NCI-H1930 (cell line): ENCODE data around the gene CLASP2.
"Not testable (repeated sequence)": the region's sequence is repeated elsewhere in the genome, so short reads cannot be mapped to it uniquely, and the experiment has no call there.

Source experiments
- DNase-seq, 2 experiments: peaks; one replicate each; lab custom pipeline; 2025; lab: John Stamatoyannopoulos, UW

Gene CLASP2

GRCh38 chr3:33687406-33688010 is 30.5 kb downstream of the CLASP2 start:
- DNase-seq = no peak

- DNase-seq = no peak
Observed at GRCh38 chr3:33682770-33683169, 35.3 kb downstream of the CLASP2 start.

- no peak for DNase-seq
Observed at GRCh38 chr3:33681667-33682066, 36.4 kb downstream of the CLASP2 start.

- no peak for DNase-seq
Observed at GRCh38 chr3:33678073-33678472, 40.0 kb downstream of the CLASP2 start.

GRCh38 chr3:33673436-33673835 is 44.6 kb downstream of the CLASP2 start:
- DNase-seq = not testable (repeated sequence)

GRCh38 chr3:33668618-33669017 is 49.4 kb downstream of the CLASP2 start:
- no peak for DNase-seq

- DNase-seq = no peak
Observed at GRCh38 chr3:33665294-33665693, 52.8 kb downstream of the CLASP2 start.

- DNase-seq = no peak
Observed at GRCh38 chr3:33664195-33664594, 53.9 kb downstream of the CLASP2 start.

- no peak for DNase-seq
Observed at GRCh38 chr3:33663042-33663441, 55.0 kb downstream of the CLASP2 start.

GRCh38 chr3:33659856-33660434 is 58.1 kb downstream of the CLASP2 start:
- no peak for DNase-seq

- DNase-seq = peak; percentile 11 to 49
Observed at GRCh38 chr3:33658991-33659848, 58.8 kb downstream of the CLASP2 start.

- no peak for DNase-seq
Observed at GRCh38 chr3:33658621-33658990, 59.4 kb downstream of the CLASP2 start.

GRCh38 chr3:33658039-33658438 is 60.0 kb downstream of the CLASP2 start:
- DNase-seq = no peak

- no peak for DNase-seq
Observed at GRCh38 chr3:33652736-33653135, 65.3 kb downstream of the CLASP2 start.

GRCh38 chr3:33651101-33651500 is 67.0 kb downstream of the CLASP2 start:
- DNase-seq = not testable (repeated sequence)

- DNase-seq = no peak
Observed at GRCh38 chr3:33650495-33650894, 67.6 kb downstream of the CLASP2 start.

- DNase-seq = no peak
Observed at GRCh38 chr3:33648793-33649192, 69.3 kb downstream of the CLASP2 start.

GRCh38 chr3:33646406-33646805 is 71.6 kb downstream of the CLASP2 start:
- DNase-seq = no peak

GRCh38 chr3:33645060-33645647 is 72.9 kb downstream of the CLASP2 start:
- DNase-seq = no peak

- DNase-seq = no peak
Observed at GRCh38 chr3:33644582-33644981, 73.5 kb downstream of the CLASP2 start.

GRCh38 chr3:33642806-33643205 is 75.2 kb downstream of the CLASP2 start:
- DNase-seq = no peak

- no peak for DNase-seq
Observed at GRCh38 chr3:33639889-33640288, 78.2 kb downstream of the CLASP2 start.

- no peak for DNase-seq
Observed at GRCh38 chr3:33637482-33637881, 80.6 kb downstream of the CLASP2 start.
